ENCODE results near the gene CXCR1. TPM values are rescaled to one million over a fixed set of nuclear protein-coding genes. Genes with fewer than 3 reads are reported as not detected.

CXCR1 gene
- total RNA-seq, 1 experiment from 2014 or later = not detected

DNA sequence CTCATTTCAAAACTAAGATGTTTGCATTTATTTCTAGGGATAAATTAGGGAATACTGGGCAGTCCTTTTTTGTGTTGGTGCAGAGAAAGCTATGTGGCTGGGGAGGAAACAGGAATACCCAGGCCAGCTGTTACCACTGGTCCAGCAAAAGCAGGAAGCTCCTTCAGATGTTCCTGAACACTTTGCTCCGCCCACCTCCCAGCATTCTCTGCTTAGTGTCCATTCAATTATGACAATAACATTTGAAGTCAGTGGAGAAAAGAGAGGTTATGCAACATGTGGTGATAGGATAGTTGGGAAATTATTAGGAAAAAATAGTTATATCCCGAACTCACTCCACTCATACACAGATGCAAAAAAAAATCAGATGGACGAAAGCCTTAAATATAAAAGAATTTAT lies 28.1 kb upstream of the CXCR1 start:
- no peak overlapping the region for H3K4me3 ChIP-seq (ENCODE audit: low read length)
- no peaks in the 10 kb centered on the region for H3K4me1 ChIP-seq (ENCODE audit: insufficient read depth, low read length)
- H3K9me2 ChIP-seq (replicated peaks; ENCODE audit: low read length) = no peaks in the 10 kb centered on the region
- no peaks in the 10 kb centered on the region for H3K79me2 ChIP-seq (ENCODE audit: low read length)
- H3K36me3 ChIP-seq (ENCODE audit: low read depth, low read length) = no peaks in the 10 kb centered on the region
- no peaks in the 10 kb centered on the region for H3F3A ChIP-seq (ENCODE audit: low read length, unreplicated experiment)
- no peaks in the 10 kb centered on the region for H3K9me3 ChIP-seq (ENCODE audit: low read length)
- H3K9ac ChIP-seq (ENCODE audit: low read length) = no peak overlapping the region
- ATAC-seq = no peak
- H4K20me1 ChIP-seq (ENCODE audit: low read length) = no peaks in the 10 kb centered on the region
- no peak overlapping the region for H2AFZ ChIP-seq (ENCODE audit: low read length)
- H3K27ac ChIP-seq (ENCODE audit: low read length) = no peak overlapping the region
- H3K27me3 ChIP-seq (ENCODE audit: low read length) = peaks cover 10% of the 10 kb centered on the region
- intact Hi-C loops (cut with micrococcal nuclease) = no loop called here
- no peak overlapping the region for H3K4me2 ChIP-seq (ENCODE audit: low read length)
- no TSS peak for BruUV-seq (replicated peaks)
- ChIA-PET POLR2A (ENCODE audit: unreplicated experiment) (no interaction called here), CTCF (no interaction called here)
- no peak for DNase-seq
- no peak for TF ChIP-seq CTCF (conservative IDR thresholded peaks at IDR 0.05; ENCODE audit: low read depth, low read length)

- intact Hi-C loops (cut with micrococcal nuclease) = no loop called here
- H3K4me1 ChIP-seq (ENCODE audit: insufficient read depth, low read length) = no peaks in the 10 kb centered on the region
- TF ChIP-seq CTCF (conservative IDR thresholded peaks at IDR 0.05; ENCODE audit: low read depth, low read length) (no peak), EZH2 (IDR thresholded peaks at IDR 0.05; ENCODE audit: low read length, unreplicated experiment) (no peak), EZH2phosphoT487 (IDR thresholded peaks at IDR 0.05; ENCODE audit: borderline replicate concordance, low read length) (no peak)
- H3K4me2 ChIP-seq (ENCODE audit: low read length) = no peak overlapping the region
- BruUV-seq (replicated peaks) = no TSS peak
- no peaks in the 10 kb centered on the region for H3K36me3 ChIP-seq (ENCODE audit: low read depth, low read length)
- no peak overlapping the region for H3K4me3 ChIP-seq (ENCODE audit: low read length)
- DNase-seq (no peak), ATAC-seq (no peak)
- ChIA-PET CTCF (no interaction called here), POLR2A (ENCODE audit: unreplicated experiment) (no interaction called here)
- no peaks in the 10 kb centered on the region for H4K20me1 ChIP-seq (ENCODE audit: low read length)
- H2AFZ ChIP-seq (ENCODE audit: low read length) = no peak overlapping the region
- no peak overlapping the region for H3K27ac ChIP-seq (ENCODE audit: low read length)
- peaks cover 5% of the 10 kb centered on the region; the same call in 1 of the 2 replicates for H3K27me3 ChIP-seq (ENCODE audit: low read length)
- H3F3A ChIP-seq (ENCODE audit: low read length, unreplicated experiment) = no peaks in the 10 kb centered on the region
- no peaks in the 10 kb centered on the region for H3K79me2 ChIP-seq (ENCODE audit: low read length)
- no peaks in the 10 kb centered on the region for H3K9me2 ChIP-seq (replicated peaks; ENCODE audit: low read length)
- H3K9ac ChIP-seq (ENCODE audit: low read length) = no peak overlapping the region
- no peaks in the 10 kb centered on the region for H3K9me3 ChIP-seq (ENCODE audit: low read length)
Measured at GRCh38 chr2:218193701-218194100, 26.9 kb upstream of the CXCR1 start.

DNA sequence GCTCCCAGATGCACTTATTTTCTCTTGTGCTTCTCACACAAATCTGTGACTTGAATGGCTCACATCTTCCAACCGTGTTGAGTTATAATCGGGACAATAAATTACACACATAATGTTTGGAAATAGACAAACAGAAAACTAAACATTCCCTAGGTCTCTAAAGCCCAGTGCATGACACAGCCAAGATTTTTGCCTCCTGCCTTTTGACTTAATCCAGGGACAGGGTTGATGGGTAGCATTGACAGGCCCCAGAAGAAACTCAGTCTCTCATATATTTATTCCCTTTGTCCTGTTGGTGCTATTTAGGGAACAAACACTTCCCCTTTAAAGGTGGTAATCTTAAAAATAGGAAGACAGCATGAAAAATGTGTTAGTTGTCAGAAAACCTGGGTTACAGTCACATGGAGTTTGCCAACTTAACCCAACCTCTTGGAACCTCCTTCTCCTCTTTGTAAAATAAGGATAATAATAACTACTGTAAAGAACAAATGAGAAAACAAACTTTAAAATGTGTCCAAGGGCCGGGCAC lies 26.2 kb upstream of the CXCR1 start:
- POLR2A ChIA-PET (ENCODE audit: unreplicated experiment) = no interaction called here
- BruUV-seq (replicated peaks) = no TSS peak

More for the DNA sequence above, 26.2 kb upstream of the CXCR1 start:
- Histone ChIP-seq H3K4me2 (ENCODE audit: low read length) (no peak overlapping the region), H4K20me1 (ENCODE audit: low read length) (no peaks in the 10 kb centered on the region), H3F3A (ENCODE audit: low read length, unreplicated experiment) (no peaks in the 10 kb centered on the region), H3K9ac (ENCODE audit: low read length) (no peak overlapping the region), H3K4me3 (ENCODE audit: low read length) (no peak overlapping the region), H3K4me1 (ENCODE audit: insufficient read depth, low read length) (no peaks in the 10 kb centered on the region), H3K9me2 (replicated peaks; ENCODE audit: low read length) (no peaks in the 10 kb centered on the region), H3K79me2 (ENCODE audit: low read length) (no peaks in the 10 kb centered on the region), H3K9me3 (ENCODE audit: low read length) (no peaks in the 10 kb centered on the region), H3K36me3 (ENCODE audit: low read depth, low read length) (no peaks in the 10 kb centered on the region), H2AFZ (ENCODE audit: low read length) (no peak overlapping the region), H3K27ac (ENCODE audit: low read length) (no peak overlapping the region), H3K27me3 (ENCODE audit: low read length) (0 out of 2 replicates have a peak, but pooled peaks cover under 1% of the 10 kb centered on the region)
- TF ChIP-seq CTCF (conservative IDR thresholded peaks at IDR 0.05; ENCODE audit: low read depth, low read length) (no peak), EZH2 (IDR thresholded peaks at IDR 0.05; ENCODE audit: low read length, unreplicated experiment) (no peak), EZH2phosphoT487 (IDR thresholded peaks at IDR 0.05; ENCODE audit: borderline replicate concordance, low read length) (no peak)
- CTCF ChIA-PET = no interaction called here
- intact Hi-C loops (cut with micrococcal nuclease) = no loop called here
- ATAC-seq = no peak
- DNase-seq = no peak
